Measurements from ENCODE around the gene RDH8. TPM values are rescaled to one million over a fixed set of nuclear protein-coding genes. Genes with fewer than 3 reads are reported as not detected.

The RDH8 gene
- total and polyA plus RNA-seq, 7 donors, result not detected

DNA sequence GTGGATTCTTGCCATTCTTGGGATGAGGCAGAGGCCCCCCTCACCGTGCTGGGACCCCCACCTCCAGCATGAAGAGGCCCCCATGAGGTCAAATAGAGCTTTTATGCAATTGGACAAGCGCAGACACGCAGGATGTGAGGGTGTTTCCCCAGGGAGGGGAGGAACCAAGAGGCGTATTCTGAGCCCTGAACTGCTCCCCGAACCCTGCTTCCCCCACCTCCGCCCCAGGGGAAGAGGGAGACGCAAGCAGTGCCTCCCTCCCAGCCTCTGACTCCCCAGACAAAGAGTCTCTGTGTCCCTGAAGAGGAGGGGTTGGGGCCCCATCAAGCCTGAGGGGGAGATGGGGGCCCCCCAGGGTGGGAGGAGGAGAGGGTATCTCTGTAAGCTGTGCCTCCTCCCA, 1.3 kb upstream of the RDH8 start:
- TF ChIP-seq, protein P1, sequence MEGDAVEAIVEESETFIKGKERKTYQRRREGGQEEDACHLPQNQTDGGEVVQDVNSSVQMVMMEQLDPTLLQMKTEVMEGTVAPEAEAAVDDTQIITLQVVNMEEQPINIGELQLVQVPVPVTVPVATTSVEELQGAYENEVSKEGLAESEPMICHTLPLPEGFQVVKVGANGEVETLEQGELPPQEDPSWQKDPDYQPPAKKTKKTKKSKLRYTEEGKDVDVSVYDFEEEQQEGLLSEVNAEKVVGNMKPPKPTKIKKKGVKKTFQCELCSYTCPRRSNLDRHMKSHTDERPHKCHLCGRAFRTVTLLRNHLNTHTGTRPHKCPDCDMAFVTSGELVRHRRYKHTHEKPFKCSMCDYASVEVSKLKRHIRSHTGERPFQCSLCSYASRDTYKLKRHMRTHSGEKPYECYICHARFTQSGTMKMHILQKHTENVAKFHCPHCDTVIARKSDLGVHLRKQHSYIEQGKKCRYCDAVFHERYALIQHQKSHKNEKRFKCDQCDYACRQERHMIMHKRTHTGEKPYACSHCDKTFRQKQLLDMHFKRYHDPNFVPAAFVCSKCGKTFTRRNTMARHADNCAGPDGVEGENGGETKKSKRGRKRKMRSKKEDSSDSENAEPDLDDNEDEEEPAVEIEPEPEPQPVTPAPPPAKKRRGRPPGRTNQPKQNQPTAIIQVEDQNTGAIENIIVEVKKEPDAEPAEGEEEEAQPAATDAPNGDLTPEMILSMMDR (IDR thresholded peaks at IDR 0.05), result no peak
- Histone ChIP-seq H3K27ac (peak overlapping the region in 1 of 4 donors; percentile 17), H3K4me1 (peaks cover 0 to 28% (median 9%) of the 10 kb centered on the region in 4 donors), H3K36me3 (no peaks in the 10 kb centered on the region), H3K9me3 (no peaks in the 10 kb centered on the region), H3K4me3 (no peak overlapping the region), H3K27me3 (peaks cover 19 to 79% (median 46%) of the 10 kb centered on the region in 3 donors)
- intact Hi-C loops (cut with DNase I), result no loop called here
- 36 to 43% methylated on average over 7 of the region's 7 CpGs for WGBS, 2 donors
- DNase-seq, result no peak

DNA sequence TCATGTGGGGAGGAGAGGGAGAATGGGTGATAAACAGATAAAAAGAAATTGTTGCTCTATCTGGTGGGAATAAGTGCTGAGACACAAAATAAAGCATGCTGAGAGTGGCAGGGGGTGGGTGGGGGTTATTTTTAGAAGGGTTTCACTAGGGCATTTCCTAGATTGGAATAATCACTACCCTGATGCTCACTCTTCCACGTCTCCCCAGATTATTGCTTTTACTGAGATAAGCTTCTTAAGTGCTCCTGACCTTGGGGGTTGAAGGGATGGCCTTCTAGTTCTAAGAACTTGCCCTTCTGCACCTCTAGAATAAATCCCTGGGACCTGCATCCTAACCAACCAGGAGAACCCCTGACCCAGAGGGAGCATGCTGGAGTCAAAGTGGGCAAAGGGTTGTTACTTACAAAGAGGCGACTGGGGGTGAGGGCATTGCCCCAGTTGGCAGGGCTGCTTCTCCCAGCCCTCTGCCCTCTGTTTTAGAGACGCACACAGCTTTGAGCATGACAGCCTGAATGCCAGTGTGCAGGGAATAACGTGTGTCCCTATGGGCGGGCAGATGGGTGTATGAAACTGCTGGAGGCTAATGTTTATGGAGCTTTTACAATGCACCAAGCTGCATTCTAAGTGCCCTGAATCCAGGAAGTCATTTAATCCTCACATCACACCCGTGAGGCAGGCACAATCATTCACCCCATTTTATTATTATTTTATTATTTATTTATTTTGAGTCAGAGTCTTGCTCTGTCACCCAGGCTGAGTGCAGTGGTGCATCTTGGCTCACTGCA, 743 bp downstream of the RDH8 start:
- DNase-seq, result no peak

DNA sequence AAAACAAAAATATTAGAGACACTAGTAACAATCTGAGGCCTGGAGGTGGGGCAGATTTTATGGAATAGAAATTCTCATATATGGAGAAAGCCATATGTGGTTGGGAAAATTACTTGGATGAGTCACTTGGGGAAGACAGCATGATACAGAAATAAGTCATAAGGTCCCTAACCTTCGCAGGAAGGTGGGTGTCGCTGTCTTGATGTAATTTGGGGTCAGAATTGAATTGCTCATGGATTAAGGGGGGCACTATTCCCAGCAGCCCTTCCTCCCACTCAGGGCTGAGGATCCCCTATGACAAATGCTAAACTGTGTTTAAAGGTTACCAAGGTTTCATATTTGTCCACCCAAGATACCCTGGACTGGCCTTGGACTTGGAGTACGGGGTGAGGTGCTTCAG, 5.0 kb downstream of the RDH8 start:
- TF ChIP-seq, protein P1 (IDR thresholded peaks at IDR 0.05), result no peak
- TF ChIP-seq POLR2A (IDR thresholded peaks at IDR 0.05) (no peak), EP300 (IDR thresholded peaks at IDR 0.05) (no peak), POLR2AphosphoS5 (IDR thresholded peaks at IDR 0.05) (no peak)
- intact Hi-C loops (cut with DNase I), result no loop called here
- Histone ChIP-seq H3K36me3 (no peaks in the 10 kb centered on the region), H3K9me3 (no peaks in the 10 kb centered on the region), H3K4me3 (no peak overlapping the region), H3K27me3 (peaks cover 0 to 25% (median 6%) of the 10 kb centered on the region in 3 donors), H3K27ac (no peak overlapping the region), H3K4me1 (no peaks in the 10 kb centered on the region)
- WGBS, 2 donors, result 70 to 77% methylated on average over 3 of the region's 3 CpGs
- DNase-seq, result no peak

More for the DNA sequence above, 743 bp downstream of the RDH8 start:
- Histone ChIP-seq H3K4me3 (no peak overlapping the region), H3K27ac (no peak overlapping the region), H3K4me1 (peaks cover 0 to 18% (median 6%) of the 10 kb centered on the region in 4 donors), H3K36me3 (no peaks in the 10 kb centered on the region), H3K27me3 (peaks cover 19 to 67% (median 37%) of the 10 kb centered on the region in 3 donors), H3K9me3 (no peaks in the 10 kb centered on the region)
- 10 to 37% methylated on average over 6 of the region's 6 CpGs for WGBS, 2 donors
- intact Hi-C loops (cut with DNase I), result no loop called here
- TF ChIP-seq, protein P1 (IDR thresholded peaks at IDR 0.05), result no peak
- TF ChIP-seq EP300 (IDR thresholded peaks at IDR 0.05) (no peak), POLR2A (IDR thresholded peaks at IDR 0.05) (no peak), POLR2AphosphoS5 (IDR thresholded peaks at IDR 0.05) (no peak)

DNA sequence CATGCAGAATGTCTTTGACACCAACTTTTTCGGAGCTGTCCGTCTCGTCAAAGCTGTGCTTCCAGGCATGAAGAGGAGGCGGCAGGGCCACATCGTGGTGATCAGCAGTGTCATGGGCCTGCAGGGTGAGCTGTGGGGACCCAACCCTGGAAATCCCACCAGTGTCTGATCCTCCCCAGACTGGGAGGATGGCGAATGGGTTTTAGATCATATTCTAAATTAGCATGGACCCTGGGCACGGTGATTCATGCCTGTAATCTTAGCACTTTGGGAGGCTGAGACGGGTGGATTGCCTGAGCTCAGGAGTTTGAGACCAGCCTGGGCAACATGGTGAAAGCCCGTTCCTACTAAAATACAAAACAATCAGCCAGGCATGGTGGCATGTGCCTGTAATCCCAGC, 5.5 kb downstream of the RDH8 start:
- intact Hi-C loops (cut with DNase I), result no loop called here
- Histone ChIP-seq H3K27ac (no peak overlapping the region), H3K9me3 (no peaks in the 10 kb centered on the region), H3K36me3 (no peaks in the 10 kb centered on the region), H3K4me3 (no peak overlapping the region), H3K4me1 (no peaks in the 10 kb centered on the region), H3K27me3 (peaks cover 0 to 19% (median 6%) of the 10 kb centered on the region in 3 donors)
- WGBS, 2 donors, result 86 to 87% methylated on average over 9 of the region's 9 CpGs
- TF ChIP-seq POLR2A (IDR thresholded peaks at IDR 0.05) (no peak), EP300 (IDR thresholded peaks at IDR 0.05) (no peak), POLR2AphosphoS5 (IDR thresholded peaks at IDR 0.05) (no peak)
- TF ChIP-seq, protein P1 (IDR thresholded peaks at IDR 0.05), result no peak
- DNase-seq, result no peak
